AG08396 (cell line): Measurements from ENCODE around the gene CYB5B.

Experiments used
- DNase-seq: peaks from one replicate; pipeline ENCODE4 v3.0.0; 2012; ENCODE audit warnings: low spot score, mixed read lengths

The CYB5B gene

GRCh38 chr16:69486272-69486671 lies 61.9 kb downstream of the CYB5B start:
- no peak for DNase-seq

- no peak for DNase-seq
Measured at GRCh38 chr16:69486724-69487123, 62.3 kb downstream of the CYB5B start.

- no peak for DNase-seq
Measured at GRCh38 chr16:69490707-69491324, 66.4 kb downstream of the CYB5B start.

- DNase-seq: no peak
Measured at GRCh38 chr16:69494991-69495392, 70.6 kb downstream of the CYB5B start.

- DNase-seq: no peak
Measured at GRCh38 chr16:69495821-69496220, 71.4 kb downstream of the CYB5B start.

GRCh38 chr16:69496376-69496775 lies 72.0 kb downstream of the CYB5B start:
- DNase-seq: no peak

GRCh38 chr16:69496896-69497295 lies 72.5 kb downstream of the CYB5B start:
- DNase-seq: no peak

- no peak for DNase-seq
Measured at GRCh38 chr16:69497876-69498596, 73.6 kb downstream of the CYB5B start.

GRCh38 chr16:69498926-69499325 lies 74.5 kb downstream of the CYB5B start:
- no peak for DNase-seq

- no peak for DNase-seq
Measured at GRCh38 chr16:69499541-69500230, 75.3 kb downstream of the CYB5B start.

GRCh38 chr16:69500496-69500895 lies 76.1 kb downstream of the CYB5B start:
- no peak for DNase-seq

- DNase-seq: no peak
Measured at GRCh38 chr16:69501956-69502745, 77.7 kb downstream of the CYB5B start.

- no peak for DNase-seq
Measured at GRCh38 chr16:69503244-69503643, 78.8 kb downstream of the CYB5B start.

GRCh38 chr16:69508033-69508755 lies 83.8 kb downstream of the CYB5B start:
- DNase-seq: no peak

GRCh38 chr16:69509125-69509524 lies 84.7 kb downstream of the CYB5B start:
- DNase-seq: no peak

- no peak for DNase-seq
Measured at GRCh38 chr16:69511651-69512050, 87.2 kb downstream of the CYB5B start.

- peak; percentile 22 for DNase-seq
Measured at GRCh38 chr16:69513180-69513966, 89.0 kb downstream of the CYB5B start.

- DNase-seq: no peak
Measured at GRCh38 chr16:69514356-69514755, 89.9 kb downstream of the CYB5B start.
